Osteocyte (in vitro differentiated cells): ENCODE results near the gene URB2. TPM values are rescaled to one million over a fixed set of nuclear protein-coding genes. Genes with fewer than 3 reads are reported as not detected.

Source experiments
- DNase-seq: peaks from one replicate; pipeline ENCODE4 v3.0.0; 2021; ENCODE audit warnings: mixed read lengths; ENCODE audit not compliant: unreplicated experiment; ENCODE audit errors: extremely low spot score
- H3K27ac Mint-ChIP-seq: one replicate; pipeline ENCODE4 v1.8.0; 2021; ENCODE audit warnings: mild to moderate bottlenecking, mixed read lengths; ENCODE audit not compliant: unreplicated experiment
- H3K27me3 Mint-ChIP-seq: one replicate; pipeline ENCODE4 v1.8.0; 2021; ENCODE audit warnings: mixed read lengths; ENCODE audit not compliant: unreplicated experiment
- H3K36me3 Mint-ChIP-seq: one replicate; pipeline ENCODE4 v1.8.0; 2021; ENCODE audit warnings: mixed read lengths; ENCODE audit not compliant: unreplicated experiment
- H3K4me1 Mint-ChIP-seq: one replicate; pipeline ENCODE4 v1.8.0; 2021; ENCODE audit warnings: mixed read lengths; ENCODE audit not compliant: unreplicated experiment
- H3K4me3 Mint-ChIP-seq: one replicate; pipeline ENCODE4 v1.8.0; 2021; ENCODE audit warnings: mild to moderate bottlenecking, moderate library complexity, mixed read lengths; ENCODE audit not compliant: unreplicated experiment
- H3K9me3 Mint-ChIP-seq: one replicate; pipeline ENCODE4 v1.8.0; 2021; ENCODE audit warnings: mixed read lengths; ENCODE audit not compliant: unreplicated experiment
- total RNA-seq: library from RNA; stranded (reverse); gene quantifications from 2 replicates; pipeline ENCODE4 v1.2.1, GENCODE V29; 2021
- TF ChIP-seq, protein P1 (sequence below): fragments of 200-600 bp; sonication (generic); IDR thresholded peaks from 2 replicates; pipeline ENCODE4 v1.5.0; 2021; ENCODE audit warnings: antibody characterized with exemption, mild to moderate bottlenecking, moderate library complexity

The URB2 gene
- total RNA-seq, 1 donor from 2014 or later = 11.1 TPM

DNA sequence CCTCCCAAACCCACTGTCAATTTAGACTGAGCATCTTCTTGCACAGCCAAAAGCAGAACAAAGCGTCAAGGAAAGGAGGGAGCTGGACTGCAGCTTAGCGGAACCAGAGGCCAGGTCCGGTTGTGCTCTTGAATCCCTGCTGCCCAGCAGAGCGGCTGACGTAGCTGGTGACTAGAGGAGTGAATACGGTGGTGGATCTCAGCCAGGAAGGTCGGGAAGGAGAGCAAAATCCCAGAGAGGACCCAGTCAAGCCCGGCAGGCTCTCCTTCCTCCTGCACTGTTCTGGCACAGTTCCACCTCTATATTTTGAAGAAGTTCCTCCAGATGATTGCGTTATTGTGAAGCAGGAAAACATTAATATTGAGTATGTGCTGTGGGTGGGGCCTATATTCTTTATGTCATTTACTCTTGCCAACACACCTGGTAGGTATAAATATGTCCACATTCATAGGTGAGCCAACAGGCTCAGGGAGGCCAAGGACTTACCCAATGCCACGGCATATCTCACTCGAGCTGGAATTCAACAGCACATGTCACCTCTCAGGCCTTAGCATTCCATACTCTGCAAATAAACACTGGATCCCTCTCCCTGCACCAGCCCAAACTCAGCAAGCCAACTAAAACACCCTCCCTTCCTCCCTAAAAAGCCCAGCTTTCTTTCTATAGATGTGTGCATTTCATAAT lies 43.9 kb upstream of the URB2 start:
- no peak overlapping the region for H3K27ac Mint-ChIP-seq

DNA sequence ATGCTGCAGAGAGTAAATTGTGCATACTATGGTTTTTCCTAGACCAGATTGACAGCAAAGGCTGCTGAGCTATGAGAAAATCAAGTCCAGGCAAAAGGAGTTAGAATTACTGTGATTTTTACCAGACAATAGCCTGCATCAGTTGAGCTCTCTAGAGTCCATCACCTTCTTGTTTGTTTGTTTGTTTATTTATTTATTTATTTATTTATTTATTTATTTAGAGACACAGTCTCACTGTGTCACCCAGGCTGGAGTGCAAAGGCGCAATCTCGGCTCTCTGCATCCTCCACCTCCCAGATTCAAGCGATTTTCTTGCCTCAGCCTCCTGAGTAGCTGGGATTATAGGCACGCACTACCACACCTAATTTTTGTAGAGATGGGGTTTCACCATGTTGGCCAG lies 43.3 kb upstream of the URB2 start:
- Mint-ChIP-seq H3K27ac (no peak overlapping the region), H3K4me3 (no peak overlapping the region), H3K4me1 (peaks cover 23% of the 10 kb centered on the region), H3K27me3 (no peaks in the 10 kb centered on the region), H3K36me3 (no peaks in the 10 kb centered on the region), H3K9me3 (no peaks in the 10 kb centered on the region)
- TF ChIP-seq, protein P1, sequence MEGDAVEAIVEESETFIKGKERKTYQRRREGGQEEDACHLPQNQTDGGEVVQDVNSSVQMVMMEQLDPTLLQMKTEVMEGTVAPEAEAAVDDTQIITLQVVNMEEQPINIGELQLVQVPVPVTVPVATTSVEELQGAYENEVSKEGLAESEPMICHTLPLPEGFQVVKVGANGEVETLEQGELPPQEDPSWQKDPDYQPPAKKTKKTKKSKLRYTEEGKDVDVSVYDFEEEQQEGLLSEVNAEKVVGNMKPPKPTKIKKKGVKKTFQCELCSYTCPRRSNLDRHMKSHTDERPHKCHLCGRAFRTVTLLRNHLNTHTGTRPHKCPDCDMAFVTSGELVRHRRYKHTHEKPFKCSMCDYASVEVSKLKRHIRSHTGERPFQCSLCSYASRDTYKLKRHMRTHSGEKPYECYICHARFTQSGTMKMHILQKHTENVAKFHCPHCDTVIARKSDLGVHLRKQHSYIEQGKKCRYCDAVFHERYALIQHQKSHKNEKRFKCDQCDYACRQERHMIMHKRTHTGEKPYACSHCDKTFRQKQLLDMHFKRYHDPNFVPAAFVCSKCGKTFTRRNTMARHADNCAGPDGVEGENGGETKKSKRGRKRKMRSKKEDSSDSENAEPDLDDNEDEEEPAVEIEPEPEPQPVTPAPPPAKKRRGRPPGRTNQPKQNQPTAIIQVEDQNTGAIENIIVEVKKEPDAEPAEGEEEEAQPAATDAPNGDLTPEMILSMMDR = no peak
- no peak for DNase-seq

More for the DNA sequence above, 43.9 kb upstream of the URB2 start:
- Mint-ChIP-seq H3K27me3 (no peaks in the 10 kb centered on the region), H3K4me3 (no peak overlapping the region), H3K36me3 (no peaks in the 10 kb centered on the region), H3K9me3 (no peaks in the 10 kb centered on the region), H3K4me1 (peaks cover 23% of the 10 kb centered on the region)
- DNase-seq = peak; percentile 66
- TF ChIP-seq, protein P1 = no peak

DNA sequence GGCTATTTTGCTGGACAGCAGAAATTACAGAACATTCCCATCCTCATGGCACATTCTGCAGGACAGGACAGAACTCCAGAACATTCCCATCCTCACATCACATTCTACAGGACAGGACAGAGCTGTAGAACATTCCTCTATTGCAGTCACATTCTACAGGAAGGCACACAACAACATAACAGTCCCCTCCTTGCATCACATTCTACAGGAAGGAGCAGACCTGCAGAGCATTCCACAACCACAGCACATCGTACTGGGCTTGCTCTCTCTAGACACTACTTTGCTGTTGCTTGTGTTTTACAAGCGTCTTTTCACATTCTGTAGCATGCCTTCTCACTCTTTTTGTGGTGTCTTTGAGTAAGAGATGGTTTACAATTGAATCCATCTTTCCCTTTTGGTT lies 40.7 kb upstream of the URB2 start:
- H3K4me3 Mint-ChIP-seq = no peak overlapping the region
- no peak overlapping the region for H3K27ac Mint-ChIP-seq
- TF ChIP-seq, protein P1 = no peak
- no peak for DNase-seq
- peaks cover 9% of the 10 kb centered on the region for H3K4me1 Mint-ChIP-seq
- H3K36me3 Mint-ChIP-seq = peaks cover 3% of the 10 kb centered on the region
- H3K27me3 Mint-ChIP-seq = no peaks in the 10 kb centered on the region
- no peaks in the 10 kb centered on the region for H3K9me3 Mint-ChIP-seq

DNA sequence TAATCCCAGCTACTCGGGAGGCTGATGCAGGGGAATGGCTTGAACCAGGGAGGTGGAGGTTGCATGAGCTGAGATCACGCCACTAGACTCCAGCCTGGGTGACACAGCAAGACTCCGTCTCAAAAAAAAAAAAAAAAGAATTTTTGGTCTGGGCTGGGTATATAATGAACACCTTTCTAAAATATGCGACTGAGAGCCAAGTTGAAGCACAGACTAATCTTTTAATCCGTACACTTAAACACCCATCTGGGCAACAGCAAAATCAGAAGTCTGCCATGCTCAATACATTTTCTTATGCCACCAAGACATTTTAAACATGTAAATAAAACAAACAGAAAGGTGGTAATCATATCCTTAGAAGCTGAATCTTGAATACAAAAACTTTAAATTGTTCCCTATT lies 35.9 kb upstream of the URB2 start:
- no peak overlapping the region for H3K27ac Mint-ChIP-seq
- peaks cover 16% of the 10 kb centered on the region for H3K36me3 Mint-ChIP-seq
- no peaks in the 10 kb centered on the region for H3K4me1 Mint-ChIP-seq
- no peak overlapping the region for H3K4me3 Mint-ChIP-seq
- H3K9me3 Mint-ChIP-seq = no peaks in the 10 kb centered on the region
- H3K27me3 Mint-ChIP-seq = no peaks in the 10 kb centered on the region
- DNase-seq = no peak
- TF ChIP-seq, protein P1 = no peak

DNA sequence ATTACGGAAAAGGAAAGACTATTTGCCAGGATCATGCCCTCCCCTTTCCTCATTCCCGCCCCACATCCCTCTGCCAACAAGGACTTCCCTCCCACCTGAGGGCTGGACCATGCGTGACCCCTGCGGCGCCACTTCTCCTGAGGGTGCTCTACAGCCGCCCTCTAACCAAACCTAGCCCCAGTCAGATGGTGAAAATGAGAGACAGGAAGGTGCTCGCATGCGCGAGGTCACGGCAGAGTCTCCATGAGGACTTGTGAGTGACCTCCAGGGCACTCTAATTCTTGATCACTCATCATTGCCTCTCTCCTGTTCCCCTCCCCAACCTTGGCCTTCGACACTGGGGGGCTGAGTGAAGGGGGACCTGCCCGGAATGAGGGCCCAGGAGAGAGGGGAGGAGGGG lies 32.2 kb upstream of the URB2 start:
- DNase-seq = peak; percentile 73
- TF ChIP-seq, protein P1 = no peak
- Mint-ChIP-seq H3K4me3 (no peak overlapping the region), H3K27me3 (no peaks in the 10 kb centered on the region), H3K9me3 (no peaks in the 10 kb centered on the region), H3K4me1 (peaks cover 25% of the 10 kb centered on the region), H3K27ac (no peak overlapping the region), H3K36me3 (peaks cover 25% of the 10 kb centered on the region)
